ENCODE results near the gene SDHA.
A peak's percentile ranks its signal among the peaks of the same experiment; 100 is the strongest.
"Not testable (repeated sequence)": the region's sequence is repeated elsewhere in the genome, so short reads cannot be mapped to it uniquely, and the experiment has no call there.

Gene SDHA

DNA sequence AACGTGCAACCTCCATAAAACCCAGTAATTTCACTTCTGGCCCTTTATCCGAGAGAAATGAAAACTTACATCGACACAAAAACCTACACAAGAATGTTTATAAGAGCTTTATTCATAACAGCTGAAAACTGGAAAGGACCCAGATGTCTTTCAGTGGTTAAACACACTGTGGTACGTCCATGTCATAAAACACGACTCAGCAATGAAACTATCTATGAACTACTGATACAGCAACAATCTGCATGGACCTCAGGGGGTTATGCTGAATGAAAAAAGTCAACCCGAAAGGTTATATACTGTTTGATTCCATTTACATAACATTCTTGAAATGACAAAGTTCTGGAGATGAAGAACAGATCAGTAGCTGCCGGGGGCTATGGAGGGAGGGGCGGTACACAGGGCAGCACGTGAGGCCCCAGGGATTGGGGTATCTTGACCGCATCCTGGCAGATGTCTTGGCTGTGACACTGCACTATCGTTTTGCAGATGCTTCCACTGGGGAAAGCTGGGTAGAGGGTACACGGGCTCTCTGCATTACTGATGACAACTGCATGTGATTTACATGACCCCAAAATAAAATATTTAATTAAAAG is 4.2 kb upstream of the SDHA start:
- Histone ChIP-seq H3K4me3 (no peak overlapping the region), H3K27ac (peak overlapping the region in 1 of 21 experiments; percentile 51)

- not testable (repeated sequence) for H3K4me3 ChIP-seq
- peak overlapping the region in 6 of 21 experiments; percentile 14 to 63 (median 45) for H3K27ac ChIP-seq
These were observed 2.9 kb upstream of the SDHA start for GRCh38 chr5:215256-215655.

GRCh38 chr5:216076-216475 is 2.0 kb upstream of the SDHA start:
- H3K4me3 ChIP-seq, result not testable (repeated sequence)
- peak overlapping the region in 1 of 21 experiments; percentile 3 for H3K27ac ChIP-seq

GRCh38 chr5:218457-219291 is 554 bp downstream of the SDHA start:
- peak overlapping the region; percentile 68 to 99 (median 93) for H3K27ac ChIP-seq
- peak overlapping the region; percentile 53 to 99 (median 80) for H3K4me3 ChIP-seq

DNA sequence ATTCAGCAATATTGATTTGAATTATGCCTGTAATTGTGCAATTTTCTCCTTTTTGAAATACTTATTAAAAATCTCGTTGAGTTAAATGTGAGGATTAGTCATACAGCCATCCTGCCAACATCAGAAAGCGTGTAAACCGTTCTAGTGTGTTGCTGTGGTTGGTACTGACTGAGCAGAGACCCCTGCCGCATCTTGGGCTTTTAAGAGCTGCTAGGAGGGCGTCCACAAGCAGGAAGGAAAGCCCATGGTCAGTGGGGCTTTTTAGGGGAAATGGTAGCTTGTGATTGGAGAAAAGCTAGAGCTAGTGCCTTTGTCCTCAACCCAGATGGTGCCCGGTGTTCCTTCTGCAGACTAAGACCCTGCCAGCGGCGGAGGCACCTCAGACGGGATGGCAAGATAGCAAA is 1.3 kb downstream of the SDHA start:
- Histone ChIP-seq H3K4me3 (peak overlapping the region; percentile 53 to 99 (median 80)), H3K27ac (peak overlapping the region in 17 of 21 experiments; percentile 4 to 99 (median 93))

GRCh38 chr5:219991-220390 is 1.9 kb downstream of the SDHA start:
- H3K27ac ChIP-seq, result peak overlapping the region in 15 of 21 experiments; percentile 4 to 99 (median 93)
- H3K4me3 ChIP-seq, result peak overlapping the region; percentile 53 to 99 (median 80)

- H3K27ac ChIP-seq, result peak overlapping the region in 1 of 21 experiments; percentile 25
- H3K4me3 ChIP-seq, result not testable (repeated sequence)
These were observed 5.0 kb downstream of the SDHA start for GRCh38 chr5:222951-223715.

DNA sequence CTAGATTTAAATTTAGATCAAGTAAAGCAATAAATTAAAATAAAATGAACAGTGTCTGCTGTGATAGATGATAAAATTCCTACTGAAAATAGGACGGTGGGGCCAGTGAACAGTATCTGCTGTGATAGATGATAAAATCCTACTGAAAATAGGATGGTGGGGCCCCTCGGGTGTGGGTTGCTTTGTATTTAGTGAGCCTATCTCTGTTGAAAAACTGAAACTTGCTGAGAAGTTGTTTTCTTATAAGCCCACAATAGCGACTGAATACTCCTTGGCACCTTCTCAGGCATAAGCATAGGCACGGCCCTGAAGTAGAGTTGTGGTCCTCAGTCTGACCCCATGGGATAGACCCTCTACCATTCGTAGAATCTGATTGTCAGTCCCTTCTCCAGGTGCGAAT is 5.7 kb downstream of the SDHA start:
- H3K4me3 ChIP-seq, result no peak overlapping the region
- H3K27ac ChIP-seq, result no peak overlapping the region

DNA sequence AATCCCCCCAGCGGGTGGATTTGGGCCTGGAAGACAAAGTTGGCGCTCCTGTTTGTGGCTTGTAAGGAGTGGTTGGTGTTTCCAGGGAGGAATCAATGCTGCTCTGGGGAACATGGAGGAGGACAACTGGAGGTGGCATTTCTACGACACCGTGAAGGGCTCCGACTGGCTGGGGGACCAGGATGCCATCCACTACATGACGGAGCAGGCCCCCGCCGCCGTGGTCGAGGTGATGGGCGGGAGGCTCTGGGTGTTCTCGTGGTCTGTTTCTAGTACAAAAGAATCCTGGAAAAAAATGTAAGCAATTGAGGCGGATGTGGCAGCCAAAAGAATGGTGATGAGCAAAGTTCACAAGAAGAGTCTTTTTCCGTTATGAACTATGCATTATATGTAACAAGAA is 7.2 kb downstream of the SDHA start:
- Histone ChIP-seq H3K4me3 (no peak overlapping the region), H3K27ac (no peak overlapping the region)

DNA sequence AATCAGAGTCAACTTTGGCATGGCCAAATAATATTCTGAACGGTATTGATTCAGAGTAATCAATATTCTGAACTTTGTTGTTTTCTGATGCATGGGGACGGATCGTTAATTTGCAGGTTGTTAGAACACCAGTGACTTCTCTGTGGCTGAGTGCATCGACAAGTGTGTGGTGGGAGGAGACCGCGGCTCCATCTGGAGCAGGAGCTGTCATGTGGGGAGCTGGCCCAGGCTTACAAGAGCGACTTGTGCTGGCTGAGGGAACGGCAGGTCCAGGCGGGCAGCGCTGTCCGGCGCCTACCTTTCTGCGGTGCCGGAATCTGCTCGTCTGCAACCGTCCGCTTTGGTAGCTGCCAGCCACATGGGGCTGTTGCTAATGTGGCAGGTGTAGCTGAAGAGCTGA is 9.3 kb downstream of the SDHA start:
- not testable (repeated sequence) for H3K27ac ChIP-seq, H3K4me3 ChIP-seq

- no peak overlapping the region for H3K27ac ChIP-seq
- H3K4me3 ChIP-seq, result no peak overlapping the region
These were observed 10.8 kb downstream of the SDHA start for GRCh38 chr5:228886-229285.

DNA sequence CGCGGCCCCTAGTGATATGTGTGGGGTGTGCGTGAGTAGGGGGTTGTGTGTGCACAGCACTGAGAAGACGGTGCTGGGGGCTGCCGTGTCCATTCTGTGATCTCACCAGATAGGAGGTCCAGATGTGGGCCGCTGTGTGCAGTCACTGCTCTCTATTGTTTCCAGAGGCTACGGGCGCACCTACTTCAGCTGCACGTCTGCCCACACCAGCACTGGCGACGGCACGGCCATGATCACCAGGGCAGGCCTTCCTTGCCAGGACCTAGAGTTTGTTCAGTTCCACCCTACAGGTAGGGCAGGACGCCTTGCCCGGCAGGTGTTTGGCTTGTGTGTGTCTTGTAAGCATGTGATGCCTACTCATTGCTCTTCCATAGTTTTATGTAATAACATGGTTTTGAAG is 12.6 kb downstream of the SDHA start:
- Histone ChIP-seq H3K27ac (no peak overlapping the region), H3K4me3 (no peak overlapping the region)

DNA sequence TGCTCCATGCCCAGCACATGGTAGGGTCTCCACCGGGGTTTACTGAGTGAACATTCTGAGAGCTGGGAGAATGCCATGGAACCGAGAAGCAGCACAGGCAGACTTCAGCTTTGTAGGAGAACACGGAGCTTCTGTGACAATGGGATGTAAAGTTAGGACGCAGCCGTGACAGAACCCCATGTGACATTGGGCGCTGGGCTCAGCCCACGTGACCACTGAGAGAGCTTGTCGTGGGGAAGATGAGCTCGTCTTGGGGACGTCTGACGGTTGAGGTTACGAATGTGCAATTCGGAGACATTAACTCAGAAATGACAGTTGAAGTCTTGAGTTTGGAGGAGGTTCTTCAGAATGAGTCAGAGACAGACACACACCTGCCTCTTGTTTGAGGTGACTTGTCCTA is 13.5 kb downstream of the SDHA start:
- H3K27ac ChIP-seq, result no peak overlapping the region
- H3K4me3 ChIP-seq, result no peak overlapping the region

DNA sequence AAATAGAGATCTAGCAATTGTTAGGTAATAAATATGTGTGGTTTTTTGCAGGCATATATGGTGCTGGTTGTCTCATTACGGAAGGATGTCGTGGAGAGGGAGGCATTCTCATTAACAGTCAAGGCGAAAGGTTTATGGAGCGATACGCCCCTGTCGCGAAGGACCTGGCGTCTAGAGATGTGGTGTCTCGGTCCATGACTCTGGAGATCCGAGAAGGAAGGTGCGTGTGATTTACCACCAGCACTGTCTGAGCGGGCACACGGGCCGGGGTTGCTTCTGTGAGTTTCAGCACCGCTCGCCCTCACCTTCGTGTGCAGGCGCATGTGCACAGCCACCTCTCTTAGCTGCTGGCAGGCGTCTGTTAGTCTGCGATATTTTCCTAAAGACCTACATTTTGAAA is 15.3 kb downstream of the SDHA start:
- not testable (repeated sequence) for H3K4me3 ChIP-seq, H3K27ac ChIP-seq

- no peak overlapping the region for H3K27ac ChIP-seq
- no peak overlapping the region for H3K4me3 ChIP-seq
These were observed 16.3 kb downstream of the SDHA start for GRCh38 chr5:234450-234849.

GRCh38 chr5:235527-235926 is 17.4 kb downstream of the SDHA start:
- not testable (repeated sequence) for H3K4me3 ChIP-seq, H3K27ac ChIP-seq

GRCh38 chr5:237931-238330 is 19.8 kb downstream of the SDHA start:
- not testable (repeated sequence) for H3K4me3 ChIP-seq, H3K27ac ChIP-seq

GRCh38 chr5:240550-240949 is 22.4 kb downstream of the SDHA start:
- H3K4me3 ChIP-seq, H3K27ac ChIP-seq: not testable (repeated sequence)

DNA sequence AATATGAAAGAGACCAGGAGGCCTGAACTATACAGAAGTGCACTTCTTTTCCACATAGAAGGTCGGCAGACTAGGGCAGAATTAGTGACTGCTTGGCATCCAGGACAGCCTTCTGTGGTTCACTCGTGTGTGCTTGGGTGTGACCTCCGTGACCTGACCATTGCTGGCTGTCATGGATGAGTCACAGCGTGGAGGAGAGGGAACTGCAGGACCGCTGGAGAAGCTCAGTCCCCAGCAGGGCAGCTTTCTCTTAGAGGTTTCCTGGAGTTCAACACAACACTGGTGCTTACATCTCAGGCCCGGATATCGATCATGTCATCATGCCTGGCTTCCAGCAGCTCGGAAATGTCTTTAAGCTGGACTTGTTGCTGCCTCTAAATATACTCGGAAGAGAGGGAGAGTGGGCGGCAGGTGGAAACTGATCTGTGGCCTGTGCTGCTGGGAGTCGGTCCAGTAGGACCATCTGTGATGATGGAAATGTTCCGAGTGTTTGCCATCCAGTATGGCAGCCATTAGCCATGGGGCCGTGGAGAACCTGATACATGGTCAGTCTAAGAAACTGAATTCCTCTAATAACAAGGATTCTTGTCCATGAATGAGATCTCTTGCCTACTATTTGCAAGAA is 23.0 kb downstream of the SDHA start:
- H3K4me3 ChIP-seq, H3K27ac ChIP-seq: not testable (repeated sequence)

GRCh38 chr5:243683-244367 is 25.7 kb downstream of the SDHA start:
- not testable (repeated sequence) for H3K27ac ChIP-seq, H3K4me3 ChIP-seq
